Epithelial cell of esophagus (primary cell): ENCODE results near the gene XRCC4.

Experiments
- DNase-seq: peaks from one replicate; pipeline ENCODE4 v3.0.0; 2010; ENCODE audit warnings: low read depth
- H3K4me3 ChIP-seq: 2 replicates; pipeline ENCODE4 v1.5.1; 2011; ENCODE audit warnings: mild to moderate bottlenecking, low read length, control low read depth
- CTCF ChIP-seq: IDR thresholded peaks from 2 replicates; pipeline ENCODE4 v1.5.1; 2011; ENCODE audit warnings: low read depth, mild to moderate bottlenecking, low read length, control low read depth, inconsistent platforms; ENCODE audit not compliant: insufficient read depth; ENCODE audit errors: missing control alignments

The XRCC4 gene

DNA sequence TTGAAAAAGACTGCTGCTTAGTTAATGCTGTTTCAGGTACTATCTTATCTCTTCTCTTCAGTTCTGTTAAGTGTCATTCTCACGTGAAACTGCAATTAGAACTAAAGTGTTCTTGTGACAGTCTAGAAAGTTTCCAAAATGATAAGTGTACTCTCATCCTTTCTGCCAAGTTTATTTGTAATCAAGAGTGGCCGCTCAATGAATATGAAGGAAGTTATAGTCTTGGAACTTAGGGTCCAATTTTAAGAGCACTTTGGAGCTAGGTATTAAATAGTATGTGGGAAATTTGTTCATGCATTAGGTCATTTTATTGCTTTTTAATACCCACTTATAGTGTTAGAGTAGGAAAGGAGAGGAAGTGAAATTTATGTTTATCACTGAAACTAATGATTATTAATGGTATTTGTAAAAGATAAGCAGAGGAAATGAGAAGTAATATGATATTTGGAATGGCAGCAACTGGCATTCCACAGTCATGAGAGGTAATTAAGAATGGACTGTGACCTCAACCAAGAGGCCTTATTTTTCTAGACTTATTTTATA, 20.4 kb downstream of the XRCC4 start:
- TF ChIP-seq CTCF, result no peak
- DNase-seq, result peak; percentile 32

DNA sequence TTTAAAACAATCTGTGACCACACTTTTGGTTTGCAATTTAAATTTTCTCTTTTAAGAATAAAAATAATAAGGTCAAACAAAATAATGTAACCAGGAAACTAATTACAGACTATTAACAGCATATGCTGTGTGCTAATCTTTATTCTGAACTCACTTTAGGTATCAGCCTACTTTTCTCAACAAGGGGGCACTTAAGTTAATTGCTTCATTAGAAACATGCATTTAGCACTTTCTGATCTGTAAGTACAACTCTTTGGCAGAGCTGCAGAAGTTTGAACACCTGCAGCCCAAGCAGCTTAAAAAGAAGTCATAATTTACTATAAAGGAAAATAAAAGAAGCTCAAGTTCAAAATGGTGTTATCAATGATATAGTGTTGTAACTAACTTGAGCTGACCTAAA, 21.7 kb downstream of the XRCC4 start:
- DNase-seq, result no peak
- H3K4me3 ChIP-seq, result no peak overlapping the region
- no peak for TF ChIP-seq CTCF

More for the DNA sequence above, 20.4 kb downstream of the XRCC4 start:
- no peak overlapping the region for H3K4me3 ChIP-seq

DNA sequence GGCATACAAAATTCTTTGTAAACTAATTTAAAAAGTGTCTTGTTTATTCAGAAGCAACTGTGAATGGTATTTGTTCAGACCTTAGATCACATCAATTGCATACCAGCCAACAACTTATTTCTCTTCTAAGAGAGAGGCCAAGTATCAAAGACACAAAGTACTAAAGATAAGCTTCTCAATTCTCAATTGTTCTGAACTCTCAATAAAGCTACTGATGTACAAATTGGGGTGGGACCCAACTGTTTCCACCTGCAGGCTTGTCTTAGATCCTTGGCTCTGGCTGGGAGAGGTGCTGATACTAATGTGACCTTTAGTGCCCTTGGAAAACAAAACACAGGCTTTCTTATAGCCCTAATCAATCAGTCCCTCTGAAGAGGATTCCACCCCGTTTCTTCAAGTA, 22.1 kb downstream of the XRCC4 start:
- no peak for DNase-seq

DNA sequence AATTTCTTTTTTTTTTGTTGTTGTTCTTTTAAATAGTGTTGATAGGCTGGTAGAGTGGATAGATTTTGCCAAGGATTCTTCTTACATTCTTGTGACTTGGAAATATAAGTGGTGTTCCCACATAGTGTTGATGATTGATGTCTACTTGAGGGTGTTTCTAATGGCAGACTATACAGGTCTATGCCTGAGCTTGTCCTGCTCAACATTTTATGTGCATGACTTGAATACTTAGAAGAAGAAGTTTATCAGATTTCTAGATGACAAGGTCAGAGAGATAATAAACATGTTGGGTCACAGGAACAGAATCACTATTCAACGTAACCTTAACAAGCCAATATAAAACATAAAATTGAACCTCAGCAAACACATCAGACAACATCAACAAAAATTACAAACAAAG, 24.2 kb downstream of the XRCC4 start:
- TF ChIP-seq CTCF, result no peak
- peak; percentile 76 for DNase-seq
- no peak overlapping the region for H3K4me3 ChIP-seq

More for the DNA sequence above, 22.1 kb downstream of the XRCC4 start:
- no peak overlapping the region for H3K4me3 ChIP-seq
- TF ChIP-seq CTCF, result no peak

GRCh38 chr5:83102364-83102980, 25.1 kb downstream of the XRCC4 start:
- no peak for DNase-seq
- H3K4me3 ChIP-seq, result no peak overlapping the region
- no peak for TF ChIP-seq CTCF

- no peak for TF ChIP-seq CTCF
- no peak overlapping the region for H3K4me3 ChIP-seq
- DNase-seq, result peak; percentile 6
These were observed 26.7 kb downstream of the XRCC4 start for GRCh38 chr5:83104021-83104420.
